Liver (tissue), 9 donors: ENCODE data around the gene LYRM2. TPM values are rescaled to one million over a fixed set of nuclear protein-coding genes. Genes with fewer than 3 reads are reported as not detected.

Experiments
- DNase-seq: peaks from one replicate; pipeline ENCODE4 v3.0.0-alpha.2; 2017; ENCODE audit warnings: low spot score
- H3K27ac ChIP-seq, 2 donors: one replicate each; pipeline ENCODE4 v1.7.0; 2013; ENCODE audit warnings: inconsistent platforms in 2 of 2, low read length in 2 of 2, control low read depth in 1 of 2, low read depth in 1 of 2, mild to moderate bottlenecking in 1 of 2
- H3K27me3 ChIP-seq, 4 donors: one replicate each; pipeline versions ENCODE4 v1.6.1 to v1.7.0; 2013; ENCODE audit warnings: low read length in 3 of 4, inconsistent platforms in 1 of 4, mild to moderate bottlenecking in 1 of 4, moderate library complexity in 1 of 4; ENCODE audit not compliant: control insufficient read depth in 4 of 4, insufficient read depth in 4 of 4
- H3K36me3 ChIP-seq, 4 donors: one replicate each; pipeline versions ENCODE4 v1.6.1 to v1.7.0; 2013; ENCODE audit warnings: low read length in 3 of 4, mild to moderate bottlenecking in 3 of 4, low read depth in 1 of 4, moderate library complexity in 1 of 4; ENCODE audit not compliant: control insufficient read depth in 4 of 4, insufficient read depth in 3 of 4
- H3K4me1 ChIP-seq, 4 donors: one replicate each; pipeline versions ENCODE4 v1.6.1 to v1.7.0; 2013; ENCODE audit warnings: low read length in 3 of 4, mild to moderate bottlenecking in 3 of 4, moderate library complexity in 1 of 4; ENCODE audit not compliant: control insufficient read depth in 4 of 4, insufficient read depth in 4 of 4
- H3K4me3 ChIP-seq, 3 donors: one replicate each; pipeline versions ENCODE4 v1.6.1 to v1.7.0; 2013; ENCODE audit warnings: low read length in 3 of 3, control low read depth in 1 of 3, low read depth in 1 of 3, mild to moderate bottlenecking in 1 of 3
- H3K9ac ChIP-seq, 2 donors: one replicate each; pipeline ENCODE4 v1.7.0; 2013; ENCODE audit warnings: low read length in 2 of 2, mild to moderate bottlenecking in 2 of 2, moderate library complexity in 2 of 2, control low read depth in 1 of 2, low read depth in 1 of 2
- H3K9me3 ChIP-seq, 4 donors: one replicate each; pipeline versions ENCODE4 v1.6.1 to v1.7.0; 2013; ENCODE audit warnings: low read length in 3 of 4; ENCODE audit not compliant: control insufficient read depth in 4 of 4
- CTCF ChIP-seq: fragments of 150-350 bp; IDR thresholded peaks from 2 replicates; pipeline ENCODE4 v1.5.1; 2017; ENCODE audit warnings: improper control_type of control experiment, low read depth, low read length; ENCODE audit not compliant: missing input control
- EGR1 ChIP-seq, 2 donors: IDR thresholded peaks; 2 replicates each; pipeline ENCODE4 v1.6.1; 2016 to 2018; ENCODE audit warnings: antibody characterized with exemption in 2 of 2, low read depth in 2 of 2
- FOXA1 ChIP-seq: IDR thresholded peaks from 2 replicates; pipeline ENCODE4 v1.6.1; 2016; ENCODE audit warnings: antibody characterized with exemption
- FOXA2 ChIP-seq: IDR thresholded peaks from 2 replicates; pipeline ENCODE4 v1.6.1; 2016; ENCODE audit warnings: antibody characterized with exemption
- GABPA ChIP-seq, 2 donors: IDR thresholded peaks in 1 of 2; conservative IDR thresholded peaks in 1 of 2; 2 replicates each; pipeline ENCODE4 v1.6.1; 2016; ENCODE audit warnings: antibody characterized with exemption in 2 of 2, mild to moderate bottlenecking in 1 of 2, moderate library complexity in 1 of 2
- HNF4A ChIP-seq, 2 donors: conservative IDR thresholded peaks; 2 replicates each; pipeline ENCODE4 v1.6.1; 2016; ENCODE audit warnings: antibody characterized with exemption in 2 of 2, mild to moderate bottlenecking in 2 of 2
- HNF4G ChIP-seq: IDR thresholded peaks from 2 replicates; pipeline ENCODE4 v1.6.1; 2016; ENCODE audit warnings: antibody characterized with exemption
- JUND ChIP-seq, 2 donors: IDR thresholded peaks; 2 replicates each; pipeline ENCODE4 v1.6.1; 2016; ENCODE audit warnings: antibody characterized with exemption in 2 of 2
- NR2F2 ChIP-seq: IDR thresholded peaks from 2 replicates; pipeline ENCODE4 v1.6.1; 2016; ENCODE audit warnings: antibody characterized with exemption
- RAD21 ChIP-seq, 2 donors: IDR thresholded peaks; 2 replicates each; pipeline ENCODE4 v1.6.1; 2016; ENCODE audit warnings: antibody characterized with exemption in 2 of 2, mild to moderate bottlenecking in 2 of 2
- REST ChIP-seq: IDR thresholded peaks from 2 replicates; pipeline ENCODE4 v1.6.1; 2016; ENCODE audit warnings: antibody characterized with exemption, mild to moderate bottlenecking
- RXRA ChIP-seq, 2 donors: IDR thresholded peaks; 2 replicates each; pipeline ENCODE4 v1.6.1; 2017 to 2018; ENCODE audit warnings: antibody characterized with exemption in 2 of 2, mild to moderate bottlenecking in 1 of 2
- SP1 ChIP-seq: IDR thresholded peaks from 2 replicates; pipeline ENCODE4 v1.6.1; 2018; ENCODE audit warnings: antibody characterized with exemption, mild to moderate bottlenecking
- TAF1 ChIP-seq: conservative IDR thresholded peaks from 2 replicates; pipeline ENCODE4 v1.6.1; 2016; ENCODE audit warnings: antibody characterized with exemption, mild to moderate bottlenecking
- YY1 ChIP-seq: IDR thresholded peaks from 2 replicates; pipeline ENCODE4 v1.6.1; 2016; ENCODE audit warnings: antibody characterized with exemption, mild to moderate bottlenecking
- ZBTB33 ChIP-seq: IDR thresholded peaks from 2 replicates; pipeline ENCODE4 v1.6.1; 2016; ENCODE audit warnings: antibody characterized with exemption
- WGBS: extraction: QIAGEN DNeasy Blood & Tissue Kit; methylation state at CpG from one replicate; pipeline ENCODE4 v1.1.7; 2013; 5-methylcytosine and 5-hydroxymethylcytosine counted together
- polyA plus RNA-seq, 2 donors: library from polyadenylated mRNA; stranded (reverse) in 1 of 2; unstranded in 1 of 2; fragments of 200-250 nt in 1 of 2; fragments of >200 nt in 1 of 2; fragmentation: Nextera tagmentation in 1 of 2; extraction: Ambion mirVana in 1 of 2; gene quantifications; one replicate each; pipeline versions ENCODE4 v1.2.1 to v1.2.3, GENCODE V29; 2013 to 2015
- total RNA-seq, 2 donors: library from RNA; depleted of rRNA; stranded (reverse); fragments of >200 nt; gene quantifications; one replicate each; pipeline ENCODE4 v1.2.3, GENCODE V29; 2014
- TF ChIP-seq, protein P1 (sequence below): IDR thresholded peaks from 2 replicates; pipeline ENCODE4 v1.6.1; 2016; ENCODE audit warnings: antibody characterized with exemption
- TF ChIP-seq, protein P2 (sequence below): IDR thresholded peaks from 2 replicates; pipeline ENCODE4 v1.6.1; 2016; ENCODE audit warnings: antibody characterized with exemption
- donor health status: healthy.
- donor health status: healthy.
- donor health status: healthy.
- donor health status: healthy.
- donor health status: healthy.

The LYRM2 gene
- total and polyA plus RNA-seq, 4 donors, result 8.9 to 34.7 (median 12.4) TPM

GRCh38 chr6:89590133-89590532, 48.4 kb downstream of the LYRM2 start (continued):
- TF ChIP-seq, protein P1, sequence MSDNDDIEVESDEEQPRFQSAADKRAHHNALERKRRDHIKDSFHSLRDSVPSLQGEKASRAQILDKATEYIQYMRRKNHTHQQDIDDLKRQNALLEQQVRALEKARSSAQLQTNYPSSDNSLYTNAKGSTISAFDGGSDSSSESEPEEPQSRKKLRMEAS, result no peak
- TF ChIP-seq FOXA2, result no peak
- TF ChIP-seq HNF4A (conservative IDR thresholded peaks at IDR 0.05), result no peak
- TF ChIP-seq TAF1, result no peak
- TF ChIP-seq GABPA (IDR thresholded peaks at IDR 0.05 in 1 of 2, conservative IDR thresholded peaks at IDR 0.05 in 1 of 2), result no peak

DNA sequence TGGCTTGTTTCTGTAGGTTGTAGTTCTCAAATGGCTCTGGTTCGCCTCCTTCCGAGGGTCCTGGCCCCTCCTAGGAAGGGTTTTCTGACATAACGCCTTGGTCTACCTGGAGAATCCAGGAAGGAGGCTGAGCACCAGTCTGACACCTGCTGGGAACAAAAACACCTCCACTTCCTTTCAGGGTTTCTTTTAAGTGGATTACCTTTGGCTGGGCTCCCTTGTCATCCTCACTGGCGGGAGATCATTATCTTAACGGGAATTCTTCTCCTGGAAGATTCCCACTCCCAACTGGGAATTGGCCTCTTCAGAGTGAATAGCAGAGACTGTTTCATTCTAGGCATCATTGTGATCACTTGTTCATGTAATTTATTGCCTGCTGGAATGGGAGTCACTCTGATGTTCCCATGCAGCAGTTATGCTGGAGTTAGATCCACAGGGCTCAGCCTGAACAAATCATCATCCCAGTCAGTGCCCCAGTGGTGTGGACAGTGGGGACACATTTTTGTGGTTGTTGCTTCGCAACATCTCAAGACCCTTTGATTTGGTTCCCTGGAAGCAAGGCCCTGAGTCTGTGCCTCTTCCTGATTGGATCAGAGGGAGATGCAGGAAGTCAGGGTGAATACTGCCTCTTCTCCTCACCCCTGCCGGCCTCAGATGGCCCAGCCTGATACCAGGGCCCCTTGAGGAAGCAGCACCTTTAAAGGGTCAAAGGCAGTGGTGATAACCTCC, 49.1 kb downstream of the LYRM2 start:
- no peaks in the 10 kb centered on the region for H3K27me3 ChIP-seq
- 83% methylated on average over 7 of the region's 7 CpGs for WGBS
- H3K4me3 ChIP-seq, result no peak overlapping the region
- TF ChIP-seq EGR1 (IDR thresholded peaks at IDR 0.05; ENCODE audit: low read depth in 2 of 2) (no peak), RXRA (IDR thresholded peaks at IDR 0.05) (no peak), REST (no peak), NR2F2 (no peak), JUND (IDR thresholded peaks at IDR 0.05) (no peak), FOXA2 (no peak), RAD21 (IDR thresholded peaks at IDR 0.05) (no peak), HNF4A (conservative IDR thresholded peaks at IDR 0.05) (no peak), FOXA1 (no peak), SP1 (no peak), YY1 (no peak), CTCF (no peak), TAF1 (no peak), HNF4G (no peak), ZBTB33 (no peak), GABPA (IDR thresholded peaks at IDR 0.05 in 1 of 2, conservative IDR thresholded peaks at IDR 0.05 in 1 of 2) (no peak)
- TF ChIP-seq, protein P2, sequence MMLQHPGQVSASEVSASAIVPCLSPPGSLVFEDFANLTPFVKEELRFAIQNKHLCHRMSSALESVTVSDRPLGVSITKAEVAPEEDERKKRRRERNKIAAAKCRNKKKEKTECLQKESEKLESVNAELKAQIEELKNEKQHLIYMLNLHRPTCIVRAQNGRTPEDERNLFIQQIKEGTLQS, result no peak
- TF ChIP-seq, protein P1, result no peak
- no peaks in the 10 kb centered on the region for H3K4me1 ChIP-seq
- no peak overlapping the region for H3K9ac ChIP-seq
- no peaks in the 10 kb centered on the region for H3K36me3 ChIP-seq
- no peak overlapping the region for H3K27ac ChIP-seq
- no peaks in the 10 kb centered on the region for H3K9me3 ChIP-seq
- no peak for DNase-seq
